ENCODE measurements around the gene SIN3A. TPM values are rescaled to one million over a fixed set of nuclear protein-coding genes. Genes with fewer than 3 reads are reported as not detected.

Gene SIN3A
- total and polyA plus RNA-seq, 2 of the 8 experiments (the other 6 are each of a cell fraction or from before 2014, with no cell fraction given): 69.5 to 109 TPM

DNA sequence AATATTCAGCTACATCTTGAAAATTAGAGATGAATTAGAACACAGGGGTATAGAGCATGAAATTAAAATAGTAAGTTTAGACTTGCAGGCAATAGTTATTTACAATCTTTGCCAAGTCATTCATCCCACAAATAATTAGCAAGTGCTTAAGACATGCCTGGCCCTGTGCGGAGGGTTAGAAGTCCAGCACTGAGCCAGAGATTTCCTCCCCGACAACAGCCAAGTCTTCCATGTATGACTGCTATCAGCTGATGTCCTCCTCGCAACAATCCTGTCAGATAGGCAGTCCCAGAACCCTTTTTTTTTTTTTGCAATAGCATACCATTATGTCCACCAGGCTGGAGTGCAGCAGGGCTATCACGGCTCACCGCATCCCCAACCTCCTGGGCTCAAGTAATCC lies 14.6 kb downstream of the SIN3A start:
- no peak for DNase-seq (ENCODE audit: low read depth in 1 of 2, low spot score in 2 of 2)
- Histone ChIP-seq H3K79me1 (ENCODE audit: low read depth, low read length) (peaks cover 10% of the 10 kb centered on the region), H3K27me3 (replicated peaks in 1 of 4; ENCODE audit: control insufficient read depth in 3 of 4, extremely low read depth in 1 of 4, insufficient read depth in 3 of 4, low read length in 3 of 4) (no peaks in the 10 kb centered on the region), H3K9me3 (ENCODE audit: insufficient read depth in 2 of 2, low read depth in 1 of 2, low read length in 1 of 2) (no peaks in the 10 kb centered on the region), H3K4ac (replicated peaks; ENCODE audit: insufficient read length, low read depth, low read length) (no peak overlapping the region), H2BK12ac (ENCODE audit: low read depth, low read length) (no peak overlapping the region), H3K27ac (ENCODE audit: low read depth, low read length) (no peak overlapping the region), H3K36me3 (ENCODE audit: control insufficient read depth in 2 of 4, insufficient read depth in 4 of 4, low read length in 3 of 4) (peaks cover 0 to 10% (median 3%) of the 10 kb centered on the region in 4 experiments; a peak in 4 of 8 replicates), H4K8ac (ENCODE audit: extremely low read depth, insufficient read depth, low read length) (no peak overlapping the region), H3K4me3 (ENCODE audit: extremely low read depth in 1 of 4, insufficient read depth in 2 of 4, low read depth in 3 of 4, low read length in 4 of 4) (no peak overlapping the region), H3K23ac (ENCODE audit: insufficient read length) (no peak overlapping the region), H2BK5ac (ENCODE audit: low read depth, low read length) (no peak overlapping the region), H4K91ac (replicated peaks; ENCODE audit: insufficient read length, low read length) (no peak overlapping the region), H3K4me2 (ENCODE audit: insufficient read depth in 1 of 2, low read depth in 2 of 2, low read length in 2 of 2) (no peak overlapping the region), H3K23me2 (ENCODE audit: low read depth, low read length) (no peaks in the 10 kb centered on the region), H2AFZ (ENCODE audit: low read length) (no peak overlapping the region), H3K14ac (ENCODE audit: insufficient read length) (no peak overlapping the region), H3K56ac (replicated peaks; ENCODE audit: insufficient read length, low read depth, low read length) (no peak overlapping the region), H2BK20ac (ENCODE audit: low read length) (no peak overlapping the region), H2BK15ac (ENCODE audit: low read length) (no peak overlapping the region), H3K79me2 (ENCODE audit: control insufficient read depth in 1 of 2, insufficient read depth in 2 of 2, low read length in 2 of 2) (peaks cover 12 to 94% of the 10 kb centered on the region in 2 experiments), H3K9ac (replicated peaks in 1 of 4; ENCODE audit: extremely low read depth in 1 of 4, low read depth in 3 of 4, low read length in 3 of 4) (no peak overlapping the region), H2AK5ac (ENCODE audit: low read depth, low read length) (no peak overlapping the region), H2BK120ac (replicated peaks; ENCODE audit: low read depth, low read length) (no peak overlapping the region), H3K18ac (ENCODE audit: extremely low read depth, low read length) (no peak overlapping the region), H3K4me1 (replicated peaks in 1 of 4; ENCODE audit: control insufficient read depth in 3 of 4, insufficient read depth in 4 of 4, low read length in 3 of 4) (no peaks in the 10 kb centered on the region), H4K20me1 (replicated peaks in 1 of 2; ENCODE audit: control insufficient read depth in 1 of 2, insufficient read depth in 2 of 2, low read length in 2 of 2) (peaks cover 3 to 4% of the 10 kb centered on the region in 2 experiments), H4K5ac (ENCODE audit: insufficient read length, low read depth, low read length) (no peak overlapping the region)
- POLR2A ChIA-PET (ENCODE audit: partially characterized antibody): interaction anchor here (1.6 to 2.2 kb wide), 2 partner anchors 16 to 68 kb away, joined by 5 to 7 read pairs; partner anchors contain the start of gene MAN2C1
- no peak for TF ChIP-seq JUN (IDR thresholded peaks at IDR 0.05; ENCODE audit: low read depth, low read length)
- TF ChIP-seq PHF8 (conservative IDR thresholded peaks at IDR 0.05; ENCODE audit: low read depth, low read length): no peak
- TF ChIP-seq NRF1 (IDR thresholded peaks at IDR 0.05; ENCODE audit: low read depth, low read length): no peak
- no peak for TF ChIP-seq SP1 (IDR thresholded peaks at IDR 0.05; ENCODE audit: low read depth, low read length)
- no peak for TF ChIP-seq EGR1 (IDR thresholded peaks at IDR 0.05; ENCODE audit: borderline replicate concordance, low read depth, low read length)
- TF ChIP-seq KDM4A (IDR thresholded peaks at IDR 0.05; ENCODE audit: low read depth, low read length, severe bottlenecking): no peak
- CTCF ChIA-PET (ENCODE audit: partially characterized antibody): interaction anchor here (0.6 to 1.3 kb wide), 2 partner anchors 16 to 51 kb away, joined by 3 to 4 read pairs; no protein-coding TSS in a partner anchor
- no peak for FAIRE-seq
- 94% methylated on average over 5 of the region's 5 CpGs; no CpG with 5 or more reads in 1 of the 2 experiments for WGBS, 2 experiments (ENCODE audit: extremely low coverage in 1 of 2, insufficient coverage in 1 of 2, insufficient read length in 1 of 2, insufficient replicate concordance in 2 of 2, low coverage in 1 of 2, low lambda C conversion rate in 2 of 2, missing lambda C conversion rate in 1 of 2)

All from H1 (cell line).